ENCODE data around the gene ANKZF1.

DNA sequence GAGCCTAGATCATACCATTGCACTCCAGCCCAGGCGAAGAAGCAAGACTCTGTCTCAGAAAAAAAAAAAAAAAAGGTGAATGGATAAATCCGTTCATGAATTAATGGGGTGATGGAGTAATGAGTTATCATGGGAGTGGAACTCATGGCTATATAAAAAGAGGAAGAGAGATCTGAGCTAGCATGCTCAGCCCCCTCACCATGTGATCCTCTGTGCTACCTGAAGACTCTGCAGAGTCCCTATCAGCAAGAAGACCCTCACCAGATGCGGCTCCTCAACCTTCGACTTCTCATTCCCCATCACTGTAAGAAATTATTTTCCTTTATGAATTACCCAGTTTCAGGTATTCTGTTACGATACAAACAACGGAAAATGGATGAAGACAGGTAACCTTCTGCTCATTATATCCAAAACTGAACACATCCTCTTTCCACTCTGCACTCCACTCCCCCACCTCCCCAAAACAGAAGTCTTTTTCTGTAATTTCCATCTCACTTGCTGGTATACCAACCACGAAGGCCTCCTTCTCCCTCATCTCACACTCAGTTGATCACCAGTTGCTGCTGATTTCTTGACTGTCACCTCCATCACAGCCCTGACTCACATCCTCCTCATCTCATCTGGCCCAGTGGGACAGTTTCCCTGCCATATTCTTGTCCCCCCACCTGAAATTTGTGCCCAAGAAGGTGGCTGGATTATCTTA is 42.7 kb upstream of the ANKZF1 start:
- TF ChIP-seq REST (IDR thresholded peaks at IDR 0.05; ENCODE audit: low read depth) (no peak), FOXM1 (IDR thresholded peaks at IDR 0.05; ENCODE audit: borderline replicate concordance, low read depth) (no peak), TCF12 (IDR thresholded peaks at IDR 0.05; ENCODE audit: low read depth) (no peak)

Measured in Ishikawa (cell line).